Measurements from ENCODE around the gene CABP4. TPM values are rescaled to one million over a fixed set of nuclear protein-coding genes. Genes with fewer than 3 reads are reported as not detected.
"Not testable (repeated sequence)": the region's sequence is repeated elsewhere in the genome, so short reads cannot be mapped to it uniquely, and the experiment has no call there.

Gene CABP4
- total and polyA plus RNA-seq, 8 donors: 0.58 to 1.5 (median 0.99) TPM; not detected in 1

DNA sequence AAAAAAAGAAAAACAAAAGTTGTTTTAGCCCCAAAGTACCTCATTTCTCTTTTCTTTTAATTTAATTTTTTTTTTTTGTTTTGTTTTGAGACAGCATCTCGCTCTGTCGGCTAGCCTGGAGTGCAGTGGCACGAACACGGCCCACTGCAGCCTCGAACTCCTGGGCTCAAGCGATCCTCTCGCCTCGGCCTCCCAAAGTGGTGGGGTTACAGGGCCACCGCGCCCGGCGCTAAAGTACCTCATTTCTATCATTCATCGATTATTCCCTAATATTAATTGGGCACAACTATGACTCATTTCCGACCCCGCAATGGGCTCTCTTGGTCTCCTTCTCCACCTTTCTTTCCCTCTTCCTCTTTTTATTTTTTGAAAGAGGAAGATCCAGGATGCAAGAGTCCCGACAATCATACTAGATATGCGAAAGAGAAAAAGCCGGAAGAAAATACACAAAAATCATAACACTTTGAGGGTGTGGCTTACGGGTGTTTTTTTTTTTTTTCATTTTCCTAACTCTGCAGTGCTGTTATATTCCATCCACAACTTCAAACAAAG, 27.2 kb downstream of the CABP4 start:
- TF ChIP-seq, protein P1, sequence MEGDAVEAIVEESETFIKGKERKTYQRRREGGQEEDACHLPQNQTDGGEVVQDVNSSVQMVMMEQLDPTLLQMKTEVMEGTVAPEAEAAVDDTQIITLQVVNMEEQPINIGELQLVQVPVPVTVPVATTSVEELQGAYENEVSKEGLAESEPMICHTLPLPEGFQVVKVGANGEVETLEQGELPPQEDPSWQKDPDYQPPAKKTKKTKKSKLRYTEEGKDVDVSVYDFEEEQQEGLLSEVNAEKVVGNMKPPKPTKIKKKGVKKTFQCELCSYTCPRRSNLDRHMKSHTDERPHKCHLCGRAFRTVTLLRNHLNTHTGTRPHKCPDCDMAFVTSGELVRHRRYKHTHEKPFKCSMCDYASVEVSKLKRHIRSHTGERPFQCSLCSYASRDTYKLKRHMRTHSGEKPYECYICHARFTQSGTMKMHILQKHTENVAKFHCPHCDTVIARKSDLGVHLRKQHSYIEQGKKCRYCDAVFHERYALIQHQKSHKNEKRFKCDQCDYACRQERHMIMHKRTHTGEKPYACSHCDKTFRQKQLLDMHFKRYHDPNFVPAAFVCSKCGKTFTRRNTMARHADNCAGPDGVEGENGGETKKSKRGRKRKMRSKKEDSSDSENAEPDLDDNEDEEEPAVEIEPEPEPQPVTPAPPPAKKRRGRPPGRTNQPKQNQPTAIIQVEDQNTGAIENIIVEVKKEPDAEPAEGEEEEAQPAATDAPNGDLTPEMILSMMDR (IDR thresholded peaks at IDR 0.05): no peak
- no peaks in the 10 kb centered on the region for H3K36me3 ChIP-seq
- H3K4me1 ChIP-seq: peaks cover 5 to 11% (median 11%) of the 10 kb centered on the region in 3 donors
- no peaks in the 10 kb centered on the region for H3K9me3 ChIP-seq
- ATAC-seq (peak; percentile 44 to 55 (median 53)), FAIRE-seq (no peak), DNase-seq (peak in 2 of 6 donors; percentile 27 to 33)
- intact Hi-C loops (cut with DNase I): no loop called here
- H3K27ac ChIP-seq: peak overlapping the region; percentile 57 to 87 (median 65)
- H3K27me3 ChIP-seq: no peaks in the 10 kb centered on the region
- peak overlapping the region; percentile 20 to 62 (median 48) for H3K4me3 ChIP-seq
- WGBS, 2 donors: 41 to 44% methylated on average over 19 of the region's 19 CpGs

DNA sequence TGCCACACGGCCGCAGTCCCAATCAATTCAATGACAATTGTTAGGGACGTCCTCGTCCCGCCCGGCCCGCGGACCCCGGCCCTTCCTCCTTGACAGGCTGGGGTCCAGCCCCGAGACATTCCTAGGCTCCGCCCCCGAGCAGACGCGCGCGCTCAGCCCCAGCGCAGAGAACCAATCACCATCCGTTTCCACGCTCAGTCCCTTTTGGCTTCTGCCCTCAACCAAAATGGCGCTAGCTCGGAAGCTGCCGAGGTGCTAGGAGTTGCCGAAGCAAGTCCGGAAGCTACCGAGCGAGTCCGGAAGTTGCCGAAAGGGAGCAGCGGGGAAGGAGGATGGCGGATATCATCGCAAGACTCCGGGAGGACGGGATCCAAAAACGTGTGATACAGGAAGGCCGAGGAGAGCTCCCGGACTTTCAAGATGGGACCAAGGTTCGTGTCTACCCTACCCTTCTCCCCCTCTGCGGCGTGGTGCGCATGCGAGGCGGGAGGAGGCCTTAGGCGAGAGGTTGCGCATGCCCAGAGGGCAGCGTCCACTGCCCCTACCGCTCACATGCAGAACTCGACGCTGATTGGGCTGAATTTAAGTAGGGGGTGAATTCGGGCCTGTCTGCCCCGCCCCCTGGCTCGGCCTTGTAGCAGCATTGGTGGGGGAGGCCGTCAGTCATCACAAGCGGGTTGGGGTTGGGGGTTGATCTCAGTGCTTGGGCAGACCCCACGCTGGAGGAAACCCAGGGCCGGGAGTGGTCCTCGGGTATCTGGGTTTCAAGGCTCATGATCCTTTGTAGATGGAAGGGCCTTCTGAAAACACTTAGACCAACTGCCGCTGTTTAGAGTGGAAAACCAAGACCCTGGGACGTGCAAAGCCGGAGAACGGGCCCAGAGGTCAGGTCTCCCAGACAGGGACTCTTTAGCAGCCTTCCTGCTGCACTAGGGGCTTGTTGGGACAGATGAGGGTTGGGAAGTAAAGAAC, 28.0 kb downstream of the CABP4 start, which contains the start of gene AIP:
Gene AIP, plus strand, starts transcription at position 200 of the 972 bp plus-strand sequence. Its CDS starts 133 bp downstream, at position 333.
- Histone ChIP-seq H3K36me3 (no peaks in the 10 kb centered on the region), H3K9me3 (no peaks in the 10 kb centered on the region), H3K27ac (peak within 1 kb of the TSS; percentile 57 to 87 (median 65)), H3K27me3 (no peaks in the 10 kb centered on the region), H3K4me1 (peaks cover 5 to 11% (median 11%) of the 10 kb centered on the region in 3 donors), H3K4me3 (peak within 1 kb of the TSS; percentile 20 to 62 (median 48))
- ATAC-seq (peak; percentile 97 to 99 (median 98)), FAIRE-seq (no peak), DNase-seq (peak; percentile 94 to 99 (median 98))
- intact Hi-C loops (cut with DNase I): no loop called here
- 10 to 11% methylated on average over 55 to 60 of the region's 60 CpGs for WGBS, 2 donors
- TF ChIP-seq, protein P1 (IDR thresholded peaks at IDR 0.05): no peak

DNA sequence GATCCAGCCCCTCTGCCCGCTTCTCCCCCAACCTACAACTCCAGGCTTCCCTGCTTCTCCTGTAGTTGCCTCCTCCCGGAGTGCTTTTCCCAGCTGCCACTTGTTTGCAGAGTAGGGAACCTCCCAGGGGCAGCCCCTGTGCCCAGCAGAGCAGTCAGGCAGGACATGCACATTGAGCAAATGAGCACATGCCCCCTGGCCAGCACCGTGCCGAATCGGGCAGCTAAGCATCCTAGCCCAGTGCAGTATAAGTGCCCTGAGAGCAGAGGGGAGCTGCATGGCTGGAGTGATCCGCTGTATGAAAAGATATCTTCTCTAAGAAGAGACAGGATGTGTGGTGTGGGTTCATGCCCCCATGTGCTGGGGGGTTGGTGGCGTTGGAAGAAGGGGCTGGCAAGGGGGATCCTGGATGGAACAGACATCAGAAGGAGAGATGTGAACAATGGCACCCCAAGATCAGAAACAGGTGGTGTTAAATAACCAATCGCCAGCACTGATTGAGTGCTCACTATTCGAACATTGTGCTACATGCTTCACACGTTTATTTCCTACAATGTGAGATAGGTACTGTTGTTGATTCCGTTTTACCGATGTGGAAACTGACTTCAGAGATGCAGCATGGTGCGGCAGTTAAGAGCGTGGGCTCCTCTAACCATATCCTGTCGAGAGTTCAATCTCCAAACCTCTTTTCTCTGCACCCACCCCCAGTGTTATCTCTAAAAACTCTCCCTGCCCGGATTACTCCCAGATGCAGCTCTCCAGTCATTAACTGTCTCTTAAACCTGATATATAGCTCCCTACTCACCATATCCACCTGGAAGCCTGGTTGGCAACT, 28.9 kb downstream of the CABP4 start:
- ATAC-seq (no peak), DNase-seq (peak in 2 of 6 donors; percentile 46 to 65), FAIRE-seq (no peak)
- H3K27ac ChIP-seq: peak overlapping the region in 1 of 4 donors; percentile 73
- peaks cover 5 to 11% (median 11%) of the 10 kb centered on the region in 3 donors for H3K4me1 ChIP-seq
- peak overlapping the region in 2 of 4 donors; percentile 53 to 62 for H3K4me3 ChIP-seq
- intact Hi-C loops (cut with DNase I): no loop called here
- 87 to 88% methylated on average over 16 of the region's 16 CpGs for WGBS, 2 donors
- no peaks in the 10 kb centered on the region for H3K27me3 ChIP-seq
- no peaks in the 10 kb centered on the region for H3K9me3 ChIP-seq
- TF ChIP-seq, protein P1 (IDR thresholded peaks at IDR 0.05): no peak
- H3K36me3 ChIP-seq: no peaks in the 10 kb centered on the region

DNA sequence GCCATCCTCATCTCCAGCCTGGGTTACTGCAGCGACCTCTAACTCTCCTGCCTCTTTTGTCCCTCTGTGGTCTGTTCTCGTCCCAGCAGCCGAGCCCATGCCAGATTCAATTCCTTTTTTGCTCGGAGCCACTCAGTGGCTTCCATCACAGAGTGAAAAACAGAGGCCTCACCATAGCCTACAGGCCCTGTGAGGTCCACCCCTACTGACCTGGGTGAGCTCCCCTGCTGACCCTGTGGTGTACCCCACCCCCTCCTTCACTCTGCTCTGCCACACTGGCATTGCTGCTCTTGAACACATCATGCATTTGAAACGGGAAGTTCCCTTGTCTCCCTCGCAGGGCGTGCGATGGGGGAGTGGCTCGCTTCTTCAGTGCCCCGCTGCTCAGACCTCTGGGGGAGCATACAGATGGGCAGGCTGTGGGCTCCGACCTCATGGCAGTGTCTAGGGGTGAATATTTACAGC, 29.7 kb downstream of the CABP4 start:
- no peak overlapping the region for H3K27ac ChIP-seq
- H3K4me3 ChIP-seq: no peak overlapping the region
- no peaks in the 10 kb centered on the region for H3K9me3 ChIP-seq
- intact Hi-C loops (cut with DNase I): no loop called here
- 85 to 94% methylated on average over 11 of the region's 11 CpGs for WGBS, 2 donors
- no peaks in the 10 kb centered on the region for H3K36me3 ChIP-seq
- FAIRE-seq: no peak
- peak in 2 of 6 donors; percentile 16 to 43 for DNase-seq
- TF ChIP-seq, protein P1 (IDR thresholded peaks at IDR 0.05): no peak
- ATAC-seq: no peak
- H3K4me1 ChIP-seq: peaks cover 5 to 11% (median 11%) of the 10 kb centered on the region in 3 donors
- H3K27me3 ChIP-seq: no peaks in the 10 kb centered on the region

DNA sequence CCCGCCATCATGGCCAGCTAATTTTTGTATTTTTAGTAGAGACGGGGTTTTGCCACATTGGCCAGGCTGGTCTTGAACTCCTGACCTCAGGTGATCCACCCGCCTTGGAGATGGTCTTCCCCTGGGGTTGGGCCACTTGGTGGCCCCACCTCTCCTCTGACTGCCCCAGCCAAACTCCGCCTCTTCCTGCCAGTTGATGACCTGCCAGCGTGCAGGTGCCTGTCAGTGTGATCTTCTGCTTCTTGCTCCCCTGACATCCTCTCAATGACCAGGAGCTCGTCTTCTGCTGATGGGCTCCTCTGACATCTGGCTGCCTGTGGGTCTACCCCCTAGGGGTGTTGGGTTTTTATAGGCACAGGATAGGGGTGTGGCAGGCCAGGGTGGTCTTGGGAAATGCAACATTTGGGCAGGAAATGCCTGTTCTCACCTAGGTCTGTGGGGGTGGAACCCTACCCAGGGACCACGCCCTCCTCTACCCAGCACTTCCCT, 30.8 kb downstream of the CABP4 start:
- ATAC-seq; H3K27ac ChIP-seq; intact Hi-C loops (cut with DNase I); FAIRE-seq; H3K9me3 ChIP-seq; H3K4me3 ChIP-seq; H3K27me3 ChIP-seq; H3K36me3 ChIP-seq: not testable (repeated sequence)
- peak in 2 of 6 donors; percentile 33 to 46 for DNase-seq
- WGBS, 2 donors: 90% methylated on average over 7 of the region's 7 CpGs
- H3K4me1 ChIP-seq: peaks cover 5 to 11% (median 11%) of the 10 kb centered on the region in 3 donors

Measured in pancreas (tissue), 10 donors.